ENCODE results near the gene FANCC.

The FANCC gene

GRCh38 chr9:95249986-95250385, 67.5 kb downstream of the FANCC start:
- TF ChIP-seq CTCF (IDR thresholded peaks at IDR 0.05; ENCODE audit: low read depth, low read length) = no peak
- in situ Hi-C loops (cut with HindIII; ENCODE audit: low sequenced_read_pairs) = no loop called here
- DNase-seq (ENCODE audit: low read depth, low spot score) = no peak
- no peak overlapping the region for H3K4me3 ChIP-seq (ENCODE audit: low read depth, low read length)

GRCh38 chr9:95246547-95246946, 71.0 kb downstream of the FANCC start:
- no peak for DNase-seq (ENCODE audit: low read depth, low spot score)
- in situ Hi-C loops (cut with HindIII; ENCODE audit: low sequenced_read_pairs) = no loop called here
- TF ChIP-seq CTCF (IDR thresholded peaks at IDR 0.05; ENCODE audit: low read depth, low read length) = no peak
- no peak overlapping the region for H3K4me3 ChIP-seq (ENCODE audit: low read depth, low read length)

- TF ChIP-seq CTCF (IDR thresholded peaks at IDR 0.05; ENCODE audit: low read depth, low read length) = no peak
- DNase-seq (ENCODE audit: low read depth, low spot score) = no peak
- in situ Hi-C loops (cut with HindIII; ENCODE audit: low sequenced_read_pairs) = no loop called here
Observed at GRCh38 chr9:95242613-95243012, 74.9 kb downstream of the FANCC start.

DNA sequence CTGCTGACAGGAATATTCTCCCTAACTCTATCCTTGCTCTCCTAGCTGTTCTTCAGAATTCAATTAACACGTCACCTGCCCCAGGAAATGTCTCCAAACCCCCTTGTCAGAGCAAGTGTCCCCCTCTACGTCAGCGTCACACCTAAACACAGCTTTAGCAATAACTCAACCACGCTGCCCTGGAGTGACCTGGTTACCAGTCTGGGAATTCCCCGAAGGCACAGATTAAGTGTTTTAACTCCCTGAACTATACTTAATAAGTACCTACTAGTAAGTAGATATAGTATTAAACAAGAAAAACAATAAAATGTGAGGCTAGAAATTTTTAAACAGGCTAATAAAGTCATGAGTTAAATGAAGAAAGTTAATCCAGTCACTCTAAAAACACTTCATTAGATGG, 78.4 kb downstream of the FANCC start:
- in situ Hi-C loops (cut with HindIII; ENCODE audit: low sequenced_read_pairs) = no loop called here
- TF ChIP-seq CTCF (IDR thresholded peaks at IDR 0.05; ENCODE audit: low read depth, low read length) = no peak
- no peak overlapping the region for H3K4me3 ChIP-seq (ENCODE audit: low read depth, low read length)
- no peak for DNase-seq (ENCODE audit: low read depth, low spot score)

More at GRCh38 chr9:95242613-95243012, 74.9 kb downstream of the FANCC start:
- H3K4me3 ChIP-seq (ENCODE audit: low read depth, low read length) = no peak overlapping the region

DNA sequence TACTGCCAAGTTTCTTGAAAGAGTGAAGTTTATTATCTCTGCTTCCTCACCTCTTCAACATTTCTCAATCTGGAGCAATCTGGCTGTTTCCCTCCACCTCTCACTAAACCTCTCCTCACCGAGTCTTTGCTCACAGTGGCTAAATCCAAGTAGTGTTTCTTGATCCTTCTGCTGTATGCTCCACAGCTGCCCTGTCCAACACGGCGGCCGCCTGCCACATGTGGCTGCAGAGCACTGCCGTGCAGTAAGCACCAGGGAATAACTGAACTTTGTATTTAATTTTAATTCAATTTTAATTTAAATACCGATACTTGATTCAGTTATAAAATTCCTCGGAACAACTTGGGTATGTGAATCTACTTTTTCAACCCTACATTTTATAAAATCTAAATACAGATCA, 80.2 kb downstream of the FANCC start:
- in situ Hi-C loops (cut with HindIII; ENCODE audit: low sequenced_read_pairs) = no loop called here

DNA sequence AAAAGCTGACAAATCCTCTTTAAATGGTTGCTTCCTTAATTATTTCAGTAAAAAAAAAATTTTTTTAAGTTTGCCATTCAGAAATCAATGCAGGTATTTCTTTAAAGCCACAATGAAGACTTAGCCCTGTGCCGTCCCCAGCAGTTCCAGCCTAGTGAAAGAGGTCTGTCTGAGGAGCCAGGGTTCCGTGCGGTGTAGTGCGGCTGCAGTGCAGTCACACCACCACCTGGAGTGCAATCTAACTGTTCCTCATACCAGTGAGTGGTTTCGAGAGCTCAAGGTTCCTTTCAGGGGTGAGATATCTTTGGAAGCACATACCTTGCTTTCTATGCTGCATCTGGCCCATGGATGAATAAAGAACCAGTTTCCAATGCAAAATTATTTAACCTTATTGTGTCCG, 87.5 kb downstream of the FANCC start:
- in situ Hi-C loops (cut with HindIII; ENCODE audit: low sequenced_read_pairs) = no loop called here
- H3K4me3 ChIP-seq (ENCODE audit: low read depth, low read length) = no peak overlapping the region
- no peak for TF ChIP-seq CTCF (IDR thresholded peaks at IDR 0.05; ENCODE audit: low read depth, low read length)
- no peak for DNase-seq (ENCODE audit: low read depth, low spot score)

More for the DNA sequence above, 80.2 kb downstream of the FANCC start:
- DNase-seq (ENCODE audit: low read depth, low spot score) = no peak
- TF ChIP-seq CTCF (IDR thresholded peaks at IDR 0.05; ENCODE audit: low read depth, low read length) = no peak
- H3K4me3 ChIP-seq (ENCODE audit: low read depth, low read length) = no peak overlapping the region

Measured in astrocyte of the spinal cord (primary cell).